WTC11 (cell line): ENCODE results near the gene CORO1C.

ENCODE experiments used
- CTCF ChIP-seq: fragments of 200-600 bp; IDR thresholded peaks from 2 replicates; pipeline ENCODE4 v1.8.0; 2022; ENCODE audit warnings: antibody characterized with exemption
- ELF4 ChIP-seq: sonication (generic); formaldehyde crosslinking; IDR thresholded peaks from 2 replicates; pipeline ENCODE4 v1.8.1; 2022; ENCODE audit warnings: low read depth, mild to moderate bottlenecking, moderate library complexity, missing genetic modification reagents
- ETV6 ChIP-seq: sonication (generic); formaldehyde crosslinking; IDR thresholded peaks from 2 replicates; pipeline ENCODE4 v1.8.1; 2022; ENCODE audit warnings: mild to moderate bottlenecking, missing genetic modification reagents
- FOXP1 ChIP-seq: sonication (generic); formaldehyde crosslinking; IDR thresholded peaks from 2 replicates; pipeline ENCODE4 v1.8.0; 2022; ENCODE audit warnings: missing genetic modification reagents, mild to moderate bottlenecking, moderate library complexity, borderline replicate concordance
- HMGXB4 ChIP-seq: sonication (generic); formaldehyde crosslinking; IDR thresholded peaks from 2 replicates; pipeline ENCODE4 v1.8.1; 2023; ENCODE audit warnings: mild to moderate bottlenecking, moderate library complexity, missing genetic modification reagents
- JAZF1 ChIP-seq: fragments of 250-450 bp; sonication (Bioruptor Pico); IDR thresholded peaks from 2 replicates; pipeline ENCODE4 v1.9.0; 2021; ENCODE audit warnings: moderate library complexity, mild to moderate bottlenecking, inconsistent platforms
- JUN ChIP-seq: sonication (generic); formaldehyde crosslinking; IDR thresholded peaks from 2 replicates; pipeline ENCODE4 v1.8.0; 2023; ENCODE audit warnings: mild to moderate bottlenecking, missing genetic modification reagents
- NR2C2 ChIP-seq: sonication (generic); formaldehyde crosslinking; IDR thresholded peaks from 2 replicates; pipeline ENCODE4 v1.8.0; 2022; ENCODE audit warnings: mild to moderate bottlenecking, missing genetic modification reagents
- NR3C1 ChIP-seq: sonication (generic); formaldehyde crosslinking; conservative IDR thresholded peaks from 2 replicates; pipeline ENCODE4 v1.8.1; 2023; ENCODE audit warnings: low read depth, mild to moderate bottlenecking, missing genetic modification reagents
- TEAD4 ChIP-seq: sonication (generic); formaldehyde crosslinking; IDR thresholded peaks from 2 replicates; pipeline ENCODE4 v1.8.0; 2022; ENCODE audit warnings: mild to moderate bottlenecking, missing genetic modification reagents
- USF1 ChIP-seq: sonication (generic); formaldehyde crosslinking; IDR thresholded peaks from 2 replicates; pipeline ENCODE4 v1.8.0; 2022; ENCODE audit warnings: mild to moderate bottlenecking, missing genetic modification reagents
- ZBTB21 ChIP-seq: sonication (generic); formaldehyde crosslinking; IDR thresholded peaks from 2 replicates; pipeline ENCODE4 v1.8.1; 2023; ENCODE audit warnings: mild to moderate bottlenecking, missing genetic modification reagents, borderline replicate concordance
- ZNF425 ChIP-seq: fragments of 250-450 bp; sonication (Bioruptor Pico); conservative IDR thresholded peaks from 2 replicates; pipeline ENCODE4 v1.9.0; 2021; ENCODE audit warnings: mild to moderate bottlenecking

GRCh38 chr12:108753976-108754375 is 22.7 kb upstream of the CORO1C start:
- TF ChIP-seq NR2C2 (CRISPR knock-in tag), result no peak
- no peak for TF ChIP-seq ETV6 (CRISPR knock-in tag)
- no peak for TF ChIP-seq TEAD4 (CRISPR knock-in tag)
- TF ChIP-seq CTCF, result no peak
- no peak for TF ChIP-seq JUN (CRISPR knock-in tag)
- TF ChIP-seq FOXP1 (CRISPR knock-in tag), result no peak
- TF ChIP-seq NR3C1 (CRISPR knock-in tag), result no peak
- no peak for TF ChIP-seq JAZF1 (CRISPR knock-in tag)
- no peak for TF ChIP-seq ZBTB21 (CRISPR knock-in tag)
- no peak for TF ChIP-seq USF1 (CRISPR knock-in tag)
- TF ChIP-seq ELF4, result no peak
- no peak for TF ChIP-seq HMGXB4
- no peak for TF ChIP-seq ZNF425 (CRISPR knock-in tag)
